Keratinocyte (primary cell): Measurements from ENCODE around the gene TRIM60. TPM values are rescaled to one million over a fixed set of nuclear protein-coding genes. Genes with fewer than 3 reads are reported as not detected.
"Not testable (repeated sequence)": the region's sequence is repeated elsewhere in the genome, so short reads cannot be mapped to it uniquely, and the experiment has no call there.

Source experiments
- DNase-seq: peaks from one replicate; pipeline ENCODE4 v3.0.0-alpha.2; 2011; ENCODE audit warnings: low read depth, missing footprints, low spot score
- FAIRE-seq: peaks from 2 replicates; lab custom pipeline; 2011; peaks lifted over from hg19 to GRCh38; lab: Jason Lieb, UNC
- H2AFZ ChIP-seq: 2 replicates; pipeline ENCODE4 v1.6.0; 2012; ENCODE audit warnings: low read length, control low read depth, inconsistent platforms; ENCODE audit not compliant: control insufficient read depth
- H3K27ac ChIP-seq: 2 replicates; pipeline ENCODE4 v1.5.1; 2011; ENCODE audit warnings: low read length; ENCODE audit not compliant: control insufficient read depth, insufficient read depth
- H3K27me3 ChIP-seq: 3 replicates; pipeline ENCODE4 v1.6.0; 2011; ENCODE audit warnings: low read length; ENCODE audit not compliant: control insufficient read depth, insufficient read depth; ENCODE audit errors: extremely low read depth
- H3K36me3 ChIP-seq, 2 experiments: 2 replicates in 1 of 2; 3 replicates in 1 of 2; pipeline ENCODE4 v1.5.1; 2011; ENCODE audit warnings: low read length in 2 of 2, mild to moderate bottlenecking in 1 of 2; ENCODE audit not compliant: control insufficient read depth in 2 of 2, insufficient read depth in 2 of 2; ENCODE audit errors: extremely low read depth in 1 of 2
- H3K4me1 ChIP-seq: 3 replicates; pipeline ENCODE4 v1.5.1; 2011; ENCODE audit warnings: low read length; ENCODE audit not compliant: control insufficient read depth, insufficient read depth; ENCODE audit errors: extremely low read depth
- H3K4me2 ChIP-seq: 3 replicates; pipeline ENCODE4 v1.6.0; 2011; ENCODE audit warnings: low read depth, low read length; ENCODE audit not compliant: control insufficient read depth, insufficient read depth; ENCODE audit errors: extremely low read depth
- H3K4me3 ChIP-seq, 3 experiments: fragments of 200-600 bp in 1 of 3; sonication (generic) in 1 of 3; 2 replicates in 2 of 3; 3 replicates in 1 of 3; pipeline ENCODE4 v1.5.1; 2011 to 2016; ENCODE audit warnings: low read length in 3 of 3, mild to moderate bottlenecking in 3 of 3, control low read depth in 2 of 3, inconsistent platforms in 1 of 3, low read depth in 1 of 3, mixed read lengths in 1 of 3, mixed run types in 1 of 3, moderate library complexity in 1 of 3; ENCODE audit not compliant: control insufficient read depth in 2 of 3, insufficient read depth in 2 of 3; ENCODE audit errors: extremely low read depth in 1 of 3
- H3K79me2 ChIP-seq: 2 replicates; pipeline ENCODE4 v1.6.0; 2012; ENCODE audit warnings: low read length; ENCODE audit not compliant: control insufficient read depth, insufficient read depth
- H3K9ac ChIP-seq: 3 replicates; pipeline ENCODE4 v1.6.0; 2011; ENCODE audit warnings: low read length; ENCODE audit not compliant: control insufficient read depth, insufficient read depth; ENCODE audit errors: extremely low read depth
- H3K9me1 ChIP-seq: 3 replicates; pipeline ENCODE4 v1.6.0; 2011; ENCODE audit warnings: low read length; ENCODE audit not compliant: control insufficient read depth, insufficient read depth; ENCODE audit errors: extremely low read depth
- H3K9me3 ChIP-seq: 2 replicates; pipeline ENCODE4 v1.5.1; 2012; ENCODE audit warnings: low read depth, low read length; ENCODE audit not compliant: control insufficient read depth
- H4K20me1 ChIP-seq: 3 replicates; pipeline ENCODE4 v1.6.0; 2011; ENCODE audit warnings: low read length; ENCODE audit not compliant: control insufficient read depth, insufficient read depth; ENCODE audit errors: extremely low read depth
- EZH2 ChIP-seq: IDR thresholded peaks from one replicate; pipeline ENCODE4 v1.6.1; 2012; ENCODE audit warnings: inconsistent platforms, mild to moderate bottlenecking, low read length, moderate library complexity
- dilution Hi-C: fragments of 300-500 bp; cut with MboI; formaldehyde crosslinking; loops from one replicate; pipeline ENCODE4 v1.7.0; 2020; ENCODE audit warnings: low sequenced_read_pairs; ENCODE audit not compliant: extremely low pct_ligation_motif_present
- polyA plus RNA-seq, 5 experiments: library from polyadenylated mRNA; depleted of rRNA in 3 of 5; stranded (reverse) in 3 of 5; stranded (forward) in 1 of 5; unstranded in 1 of 5; fragments of >200 nt; gene quantifications; 1 replicate in 1 of 5; 2 replicates in 3 of 5; 3 replicates in 1 of 5; pipeline versions ENCODE4 v1.2.1 to v1.2.3, GENCODE V29; 2011 to 2012; ENCODE audit warnings: missing spikeins in 2 of 5, low read depth in 1 of 5, low replicate concordance in 1 of 5
- TF ChIP-seq, protein P1 (sequence below), 3 experiments: IDR thresholded peaks in 1 of 3; conservative IDR thresholded peaks in 1 of 3; optimal IDR thresholded peaks in 1 of 3; 2 replicates in 2 of 3; 3 replicates in 1 of 3; pipeline versions ENCODE3 to v1.5.1; 2011; ENCODE audit warnings: low read length in 3 of 3, mild to moderate bottlenecking in 3 of 3, moderate library complexity in 2 of 3, control low read depth in 1 of 3, inconsistent platforms in 1 of 3; ENCODE audit not compliant: insufficient read depth in 2 of 3; ENCODE audit errors: extremely low read depth in 1 of 3

Gene TRIM60
- polyA plus RNA-seq, 1 donor (not counting 4 experiments of a cell fraction or from before 2014, with no cell fraction given), result not detected

GRCh38 chr4:165016971-165017370 lies 14.8 kb upstream of the TRIM60 start:
- H2AFZ ChIP-seq, result no peak overlapping the region
- H3K79me2 ChIP-seq, result no peaks in the 10 kb centered on the region
- no peak for TF ChIP-seq EZH2
- TF ChIP-seq, protein P1, sequence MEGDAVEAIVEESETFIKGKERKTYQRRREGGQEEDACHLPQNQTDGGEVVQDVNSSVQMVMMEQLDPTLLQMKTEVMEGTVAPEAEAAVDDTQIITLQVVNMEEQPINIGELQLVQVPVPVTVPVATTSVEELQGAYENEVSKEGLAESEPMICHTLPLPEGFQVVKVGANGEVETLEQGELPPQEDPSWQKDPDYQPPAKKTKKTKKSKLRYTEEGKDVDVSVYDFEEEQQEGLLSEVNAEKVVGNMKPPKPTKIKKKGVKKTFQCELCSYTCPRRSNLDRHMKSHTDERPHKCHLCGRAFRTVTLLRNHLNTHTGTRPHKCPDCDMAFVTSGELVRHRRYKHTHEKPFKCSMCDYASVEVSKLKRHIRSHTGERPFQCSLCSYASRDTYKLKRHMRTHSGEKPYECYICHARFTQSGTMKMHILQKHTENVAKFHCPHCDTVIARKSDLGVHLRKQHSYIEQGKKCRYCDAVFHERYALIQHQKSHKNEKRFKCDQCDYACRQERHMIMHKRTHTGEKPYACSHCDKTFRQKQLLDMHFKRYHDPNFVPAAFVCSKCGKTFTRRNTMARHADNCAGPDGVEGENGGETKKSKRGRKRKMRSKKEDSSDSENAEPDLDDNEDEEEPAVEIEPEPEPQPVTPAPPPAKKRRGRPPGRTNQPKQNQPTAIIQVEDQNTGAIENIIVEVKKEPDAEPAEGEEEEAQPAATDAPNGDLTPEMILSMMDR (optimal IDR thresholded peaks at IDR 0.05 in 1 of 3, IDR thresholded peaks at IDR 0.05 in 1 of 3, conservative IDR thresholded peaks at IDR 0.05 in 1 of 3; ENCODE audit: extremely low read depth in 1 of 3, insufficient read depth in 2 of 3, low read length in 3 of 3), result peak; percentile 9 to 34 (median 24)
- DNase-seq, result no peak
- H3K9ac ChIP-seq, result no peak overlapping the region
- H3K9me1 ChIP-seq, result no peaks in the 10 kb centered on the region
- H3K36me3 ChIP-seq, result no peaks in the 10 kb centered on the region
- H3K4me2 ChIP-seq, result no peak overlapping the region
- FAIRE-seq, result no peak
- H3K9me3 ChIP-seq, result no peaks in the 10 kb centered on the region
- no peaks in the 10 kb centered on the region for H3K4me1 ChIP-seq
- H3K27me3 ChIP-seq, result no peaks in the 10 kb centered on the region
- H4K20me1 ChIP-seq, result no peaks in the 10 kb centered on the region
- no peak overlapping the region for H3K4me3 ChIP-seq
- H3K27ac ChIP-seq, result no peak overlapping the region
- dilution Hi-C loops, result no loop called here

GRCh38 chr4:165019995-165020394 lies 11.8 kb upstream of the TRIM60 start:
- H3K9ac ChIP-seq, dilution Hi-C loops, H2AFZ ChIP-seq, H3K9me1 ChIP-seq, H3K36me3 ChIP-seq, H3K4me1 ChIP-seq, H4K20me1 ChIP-seq, H3K79me2 ChIP-seq, H3K27me3 ChIP-seq, DNase-seq, FAIRE-seq, H3K27ac ChIP-seq, H3K9me3 ChIP-seq, H3K4me2 ChIP-seq, H3K4me3 ChIP-seq: not testable (repeated sequence)

- H3K4me1 ChIP-seq, H3K9me3 ChIP-seq, H3K27ac ChIP-seq, H3K9ac ChIP-seq, H3K4me3 ChIP-seq, H3K9me1 ChIP-seq, H4K20me1 ChIP-seq, dilution Hi-C loops, H3K27me3 ChIP-seq, H3K36me3 ChIP-seq, FAIRE-seq, H2AFZ ChIP-seq, H3K79me2 ChIP-seq, DNase-seq, H3K4me2 ChIP-seq: not testable (repeated sequence)
These were observed 6.0 kb upstream of the TRIM60 start for GRCh38 chr4:165025782-165026181.
